Stomach (tissue), 9 donors: Measurements from ENCODE around the gene CRYBA2. TPM values are rescaled to one million over a fixed set of nuclear protein-coding genes. Genes with fewer than 3 reads are reported as not detected.

ENCODE experiments used
- DNase-seq, 2 donors: peaks; one replicate each; pipeline versions ENCODE4 v3.0.0 to v3.0.0-alpha.2; 2013 to 2019
- H3K27ac ChIP-seq, 5 donors: fragments of 200-600 bp in 4 of 5; sonication (generic) in 4 of 5; one replicate each; pipeline ENCODE4 v1.5.1; 2013 to 2019; ENCODE audit warnings: mild to moderate bottlenecking in 1 of 5, moderate library complexity in 1 of 5
- H3K27me3 ChIP-seq, 3 donors: fragments of 200-600 bp; sonication (generic); one replicate each; pipeline ENCODE4 v1.5.1; 2017 to 2019; ENCODE audit warnings: mixed run types in 1 of 3
- H3K36me3 ChIP-seq, 4 donors: fragments of 200-600 bp; sonication (generic); 1 replicate in 3 of 4; 2 replicates in 1 of 4; pipeline ENCODE4 v1.5.1; 2016 to 2019
- H3K4me1 ChIP-seq, 4 donors: fragments of 200-600 bp; sonication (generic); one replicate each; pipeline ENCODE4 v1.5.1; 2016 to 2019
- H3K4me3 ChIP-seq, 4 donors: fragments of 200-600 bp; sonication (generic) in 3 of 4; one replicate each; pipeline ENCODE4 v1.5.1; 2016 to 2019; ENCODE audit warnings: mild to moderate bottlenecking in 1 of 4
- H3K9me3 ChIP-seq, 4 donors: fragments of 200-600 bp; sonication (generic); one replicate each; pipeline ENCODE4 v1.5.1; 2016 to 2019
- CTCF ChIP-seq, 7 experiments: fragments of 450-650 bp in 4 of 7; fragments of 200-600 bp in 3 of 7; sonication (generic) in 3 of 7; IDR thresholded peaks; one replicate each; pipeline ENCODE4 v1.5.1; 2016 to 2019; ENCODE audit warnings: antibody characterized with exemption in 7 of 7, control low read depth in 2 of 7, mild to moderate bottlenecking in 1 of 7
- EP300 ChIP-seq: sonication (generic); formaldehyde crosslinking; IDR thresholded peaks from one replicate; pipeline ENCODE4 v1.6.1; 2017; ENCODE audit warnings: antibody characterized with exemption
- POLR2A ChIP-seq, 4 donors: fragments of 450-650 bp; IDR thresholded peaks; one replicate each; pipeline ENCODE4 v1.6.1; 2016; ENCODE audit warnings: antibody characterized with exemption in 4 of 4, control low read depth in 2 of 4, mild to moderate bottlenecking in 1 of 4, moderate library complexity in 1 of 4
- POLR2AphosphoS5 ChIP-seq, 3 donors: sonication (generic); formaldehyde crosslinking; IDR thresholded peaks; one replicate each; pipeline ENCODE4 v1.6.1; 2016; ENCODE audit warnings: antibody characterized with exemption in 3 of 3
- WGBS, 5 donors: extraction: QIAGEN DNeasy Blood & Tissue Kit in 3 of 5; methylation state at CpG; one replicate each; pipeline versions ENCODE4 v1.1.5 to v1.1.7; 2013 to 2018; 5-methylcytosine and 5-hydroxymethylcytosine counted together
- intact Hi-C: fragments of 100-400 bp; cut with DNase I; formaldehyde crosslinking; loops from one replicate; pipeline ENCODE4 v1.15.1; 2023; ENCODE audit warnings: low total_unique reads
- polyA plus RNA-seq, 3 donors: library from polyadenylated mRNA; stranded (reverse); fragments of 200-250 nt; gene quantifications; one replicate each; pipeline ENCODE4 v1.2.3, GENCODE V29; 2013
- total RNA-seq, 5 donors: library from RNA; depleted of rRNA; stranded (reverse); fragments of >200 nt; gene quantifications; one replicate each; pipeline versions ENCODE4 v1.1.0 to v1.2.3, GENCODE V29; 2014 to 2016
- donor health status: healthy with polysubstance abuse.
- donor health status: Bipolar disorder and iron deficiency.
- donor health status: healthy.

The CRYBA2 gene
- total and polyA plus RNA-seq, 8 donors: 1.2 to 7.5 (median 3.2) TPM; not detected in 4

GRCh38 chr2:219028996-219029828 is 36.0 kb upstream of the CRYBA2 start:
- H3K36me3 ChIP-seq: no peaks in the 10 kb centered on the region
- no peak for DNase-seq
- no peaks in the 10 kb centered on the region for H3K4me1 ChIP-seq
- no peak overlapping the region for H3K4me3 ChIP-seq
- TF ChIP-seq POLR2A (IDR thresholded peaks at IDR 0.05) (no peak), EP300 (no peak), CTCF (IDR thresholded peaks at IDR 0.05) (no peak), POLR2AphosphoS5 (IDR thresholded peaks at IDR 0.05) (no peak)
- intact Hi-C loops: loop anchor here (10.0 kb wide), 2 partner anchors 126 to 276 kb away; partner anchors contain the start of gene PTPRN
- peaks cover 0 to 57% (median 6%) of the 10 kb centered on the region in 3 donors for H3K27me3 ChIP-seq
- no peak overlapping the region for H3K27ac ChIP-seq
- no peaks in the 10 kb centered on the region for H3K9me3 ChIP-seq
- WGBS, 5 donors: 75 to 82% (median 80%) methylated on average over 11 to 13 of the region's 13 CpGs

- DNase-seq: no peak
- Histone ChIP-seq H3K4me3 (no peak overlapping the region), H3K9me3 (no peaks in the 10 kb centered on the region), H3K27ac (no peak overlapping the region), H3K4me1 (no peaks in the 10 kb centered on the region), H3K36me3 (no peaks in the 10 kb centered on the region), H3K27me3 (peaks cover 0 to 55% (median 6%) of the 10 kb centered on the region in 3 donors)
- no peak for TF ChIP-seq POLR2AphosphoS5 (IDR thresholded peaks at IDR 0.05)
- TF ChIP-seq CTCF (IDR thresholded peaks at IDR 0.05): no peak
- WGBS, 5 donors: 69 to 81% (median 76%) methylated on average over 5 of the region's 5 CpGs
- intact Hi-C loops: loop anchor here (10.0 kb wide), 2 partner anchors 127 to 277 kb away; partner anchors contain the start of gene PTPRN
These were observed 34.9 kb upstream of the CRYBA2 start for GRCh38 chr2:219028141-219028540.

- intact Hi-C loops: loop anchor here (10.0 kb wide), 2 partner anchors 127 to 277 kb away; partner anchors contain the start of gene PTPRN
- 87 to 96% (median 94%) methylated on average over 22 of the region's 22 CpGs for WGBS, 5 donors
These were observed 34.4 kb upstream of the CRYBA2 start for GRCh38 chr2:219027511-219028055.

More at GRCh38 chr2:219027511-219028055, 34.4 kb upstream of the CRYBA2 start:
- Histone ChIP-seq H3K36me3 (no peaks in the 10 kb centered on the region), H3K4me1 (no peaks in the 10 kb centered on the region), H3K4me3 (no peak overlapping the region), H3K27me3 (peaks cover 0 to 51% (median 6%) of the 10 kb centered on the region in 3 donors), H3K27ac (no peak overlapping the region), H3K9me3 (no peaks in the 10 kb centered on the region)
- TF ChIP-seq POLR2AphosphoS5 (IDR thresholded peaks at IDR 0.05) (no peak), POLR2A (IDR thresholded peaks at IDR 0.05) (no peak), CTCF (IDR thresholded peaks at IDR 0.05) (no peak), EP300 (no peak)
- DNase-seq: no peak
